SK-N-SH (cell line): Measurements from ENCODE around the gene MSL3B. TPM values are rescaled to one million over a fixed set of nuclear protein-coding genes. Genes with fewer than 3 reads are reported as not detected.

ENCODE experiments used
- CTCF ChIA-PET: fragments of 300-600, 350-600 bp; formaldehyde crosslinking; extraction: SDS; loops from one replicate; lab custom pipeline; 2021; lab: Yijun Ruan, JAX
- POLR2A ChIA-PET: fragments of 350-600 bp; sonication (Branson Sonifier 250); formaldehyde crosslinking; extraction: SDS; loops from one replicate; lab custom pipeline; 2020; ENCODE audit warnings: antibody characterized with exemption, inconsistent platforms; lab: Yijun Ruan, JAX
- DNase-seq: peaks from one replicate; pipeline ENCODE4 v3.0.0; 2012
- H2AFZ ChIP-seq: fragments of 200-600 bp; sonication (generic); 2 replicates; pipeline ENCODE4 v1.8.1; 2016; ENCODE audit warnings: antibody characterized with exemption, mild to moderate bottlenecking, low read depth
- H3F3A ChIP-seq: fragments of 200-600 bp; sonication (generic); replicated peaks from 2 replicates; pipeline ENCODE3; 2016; ENCODE audit warnings: antibody characterized with exemption, mild to moderate bottlenecking; ENCODE audit not compliant: insufficient read depth
- H3K27ac ChIP-seq, 2 experiments: fragments of 200-500 bp in 1 of 2; fragments of 200-600 bp in 1 of 2; sonication (Bioruptor generic) in 1 of 2; sonication (generic), shearing (Covaris generic) in 1 of 2; 2 replicates each; pipeline versions ENCODE4 v1.5.1 to v1.6.1; 2014 to 2016; ENCODE audit warnings: low read depth in 2 of 2, inconsistent platforms in 1 of 2, low read length in 1 of 2, mild to moderate bottlenecking in 1 of 2, mixed read lengths in 1 of 2
- H3K27me3 ChIP-seq: fragments of 200-600 bp; sonication (generic), shearing (Covaris generic); 2 replicates; pipeline ENCODE4 v1.6.1; 2016; ENCODE audit warnings: mixed run types; ENCODE audit not compliant: insufficient read depth
- H3K36me3 ChIP-seq, 2 experiments: fragments of 200-500 bp in 1 of 2; fragments of 200-600 bp in 1 of 2; sonication (Bioruptor generic) in 1 of 2; sonication (generic) in 1 of 2; replicated peaks in 1 of 2; 2 replicates each; pipeline versions ENCODE3 to v1.5.1; 2014 to 2016; ENCODE audit warnings: low read length in 1 of 2, mild to moderate bottlenecking in 1 of 2; ENCODE audit not compliant: insufficient read depth in 2 of 2, control insufficient read depth in 1 of 2
- H3K4me1 ChIP-seq, 2 experiments: fragments of 200-500 bp in 1 of 2; fragments of 200-600 bp in 1 of 2; sonication (Bioruptor generic) in 1 of 2; sonication (generic), shearing (Covaris generic) in 1 of 2; 2 replicates each; pipeline versions ENCODE4 v1.5.1 to v1.6.1; 2014 to 2016; ENCODE audit warnings: low read depth in 1 of 2, low read length in 1 of 2, mixed run types in 1 of 2; ENCODE audit not compliant: insufficient read depth in 2 of 2, control insufficient read depth in 1 of 2
- H3K4me2 ChIP-seq: fragments of 200-600 bp; sonication (generic), shearing (Covaris generic); 2 replicates; pipeline ENCODE4 v1.6.1; 2017; ENCODE audit warnings: mixed run types
- H3K4me3 ChIP-seq, 2 experiments: fragments of 200-500 bp in 1 of 2; fragments of 200-600 bp in 1 of 2; sonication (Bioruptor generic) in 1 of 2; sonication (generic), shearing (Covaris generic) in 1 of 2; 2 replicates each; pipeline versions ENCODE4 v1.5.1 to v1.8.1; 2014 to 2016; ENCODE audit warnings: low read depth in 2 of 2, inconsistent platforms in 1 of 2, low read length in 1 of 2, mild to moderate bottlenecking in 1 of 2, mixed read lengths in 1 of 2, moderate library complexity in 1 of 2
- H3K79me2 ChIP-seq: fragments of 200-600 bp; sonication (generic); 2 replicates; pipeline ENCODE4 v1.8.1; 2017; ENCODE audit warnings: mild to moderate bottlenecking; ENCODE audit not compliant: insufficient read depth
- H3K9ac ChIP-seq: fragments of 200-600 bp; sonication (generic); 2 replicates; pipeline ENCODE4 v1.6.1; 2017; ENCODE audit warnings: mixed run types
- H3K9me2 ChIP-seq: fragments of 200-600 bp; sonication (generic); 2 replicates; pipeline ENCODE4 v1.6.1; 2017; ENCODE audit warnings: mixed run types
- H3K9me3 ChIP-seq: fragments of 200-600 bp; sonication (generic); 2 replicates; pipeline ENCODE4 v1.6.1; 2017; ENCODE audit warnings: mixed run types, mild to moderate bottlenecking, moderate library complexity
- H4K20me1 ChIP-seq: fragments of 200-600 bp; sonication (generic); 2 replicates; pipeline ENCODE4 v1.6.1; 2017; ENCODE audit warnings: mild to moderate bottlenecking, mixed run types; ENCODE audit not compliant: insufficient read depth
- CHD2 ChIP-seq: fragments of 150-350 bp; IDR thresholded peaks from 2 replicates; pipeline ENCODE4 v1.6.1; 2018; ENCODE audit warnings: low read length; ENCODE audit not compliant: partially characterized antibody
- EP300 ChIP-seq, 2 experiments: IDR thresholded peaks; 2 replicates each; pipeline versions ENCODE4 v1.4.0 to v1.6.1; 2012; ENCODE audit warnings: borderline replicate concordance in 1 of 2, low read depth in 1 of 2, low read length in 1 of 2
- IRF3 ChIP-seq: fragments of 150-350 bp; IDR thresholded peaks from 2 replicates; pipeline ENCODE4 v1.6.1; 2016; ENCODE audit warnings: mild to moderate bottlenecking, low read depth, low read length
- MXI1 ChIP-seq: IDR thresholded peaks from 2 replicates; pipeline ENCODE4 v1.6.1; 2012; ENCODE audit warnings: mild to moderate bottlenecking, low read depth, low read length, improper control_type of control experiment
- PBX3 ChIP-seq: IDR thresholded peaks from 2 replicates; pipeline ENCODE4; 2012
- POLR2AphosphoS5 ChIP-seq: IDR thresholded peaks from 2 replicates; pipeline ENCODE4 v1.6.1; 2012; ENCODE audit warnings: low read depth, low read length
- RAD21 ChIP-seq: IDR thresholded peaks from 2 replicates; pipeline ENCODE4 v1.6.1; 2012; ENCODE audit warnings: mild to moderate bottlenecking, low read length
- RCOR1 ChIP-seq: fragments of 150-350 bp; IDR thresholded peaks from 2 replicates; pipeline ENCODE4 v1.6.1; 2017; ENCODE audit warnings: antibody characterized with exemption, low read length
- RXRA ChIP-seq: IDR thresholded peaks from 2 replicates; pipeline ENCODE4 v1.4.0; 2012; ENCODE audit warnings: low read depth, mild to moderate bottlenecking, borderline replicate concordance
- TEAD4 ChIP-seq: IDR thresholded peaks from 2 replicates; pipeline ENCODE4 v1.4.0; 2012; ENCODE audit warnings: mild to moderate bottlenecking, borderline replicate concordance; ENCODE audit not compliant: insufficient read depth
- WGBS: methylation state at CpG from one replicate; pipeline ENCODE4 v1.1.6; 2017; ENCODE audit warnings: low lambda C conversion rate; 5-methylcytosine and 5-hydroxymethylcytosine counted together
- polyA plus RNA-seq, 3 experiments: library from polyadenylated mRNA; depleted of rRNA; stranded (reverse); fragments of >200 nt; gene quantifications; 2 replicates each; pipeline ENCODE4 v1.2.3, GENCODE V29; 2012

MSL3B gene

GRCh38 chr2:233815861-233816260, 52.3 kb downstream of the MSL3B start:
- H3F3A ChIP-seq, result no peaks in the 10 kb centered on the region
- CTCF ChIA-PET, result no interaction called here
- H3K79me2 ChIP-seq, result no peaks in the 10 kb centered on the region
- WGBS, result 70% methylated on average over 6 of the region's 6 CpGs
- H3K4me1 ChIP-seq, result peaks cover 0 to 3% of the 10 kb centered on the region in 2 experiments; a peak in 1 of 4 replicates
- H3K27ac ChIP-seq, result no peak overlapping the region; a peak in 1 of 4 replicates
- no peak for TF ChIP-seq RAD21
- TF ChIP-seq MXI1, result no peak
- TF ChIP-seq TEAD4, result no peak
- no peak for TF ChIP-seq POLR2AphosphoS5
- TF ChIP-seq PBX3, result no peak
- no peak for TF ChIP-seq RXRA
- no peak for TF ChIP-seq EP300 (IDR thresholded peaks at IDR 0.05; ENCODE audit: borderline replicate concordance in 1 of 2, low read depth in 1 of 2, low read length in 1 of 2)
- no peak for TF ChIP-seq IRF3
- TF ChIP-seq CHD2, result no peak
- no peak for TF ChIP-seq RCOR1
- TF ChIP-seq, all 33 proteins: peak for 0
- H3K9me3 ChIP-seq, result no peaks in the 10 kb centered on the region
- no peak overlapping the region for H3K4me3 ChIP-seq
- H3K9me2 ChIP-seq, result no peaks in the 10 kb centered on the region
- no peak for DNase-seq
- H3K4me2 ChIP-seq, result no peak overlapping the region
- no peaks in the 10 kb centered on the region for H4K20me1 ChIP-seq
- no peak overlapping the region for H3K9ac ChIP-seq
- no peak overlapping the region for H2AFZ ChIP-seq
- no peaks in the 10 kb centered on the region for H3K27me3 ChIP-seq
- POLR2A ChIA-PET, result no interaction called here
- no peaks in the 10 kb centered on the region for H3K36me3 ChIP-seq

Other genes with a start within 250 kb of the MSL3B start
- not detected in 2 replicates for gene UGT1A10, start 231.9 kb downstream of the MSL3B start, polyA plus RNA-seq (2012; rRNA removed)
- not detected in 2 replicates for gene UGT1A9, start 196.5 kb downstream of the MSL3B start, polyA plus RNA-seq (2012; rRNA removed)
- gene UGT1A7, start 186.5 kb downstream of the MSL3B start, polyA plus RNA-seq (2012; rRNA removed), result not detected in 2 replicates
- gene UGT1A6, start 175.5 kb downstream of the MSL3B start, polyA plus RNA-seq (2012; rRNA removed), result not detected in 2 replicates
- not detected in 2 replicates for gene UGT1A5, start 155.5 kb downstream of the MSL3B start, polyA plus RNA-seq (2012; rRNA removed)
- gene UGT1A4, start 149.7 kb downstream of the MSL3B start, polyA plus RNA-seq (2012; rRNA removed), result not detected in 2 replicates
- gene UGT1A3, start 139.3 kb downstream of the MSL3B start, polyA plus RNA-seq (2012; rRNA removed), result not detected in 2 replicates
- not detected in 2 replicates for gene UGT1A1, start 108.1 kb downstream of the MSL3B start, polyA plus RNA-seq (2012; rRNA removed)
- gene MROH2A, start 90.1 kb downstream of the MSL3B start, polyA plus RNA-seq (2012; rRNA removed), result 0.02 TPM in 1 of 2 replicates, not detected in the other
- gene HJURP, start 13.9 kb downstream of the MSL3B start, polyA plus RNA-seq (2012; rRNA removed), result 13.2 and 16.5 TPM in 2 replicates
- gene TRPM8, start 49.0 kb upstream of the MSL3B start, polyA plus RNA-seq (2012; rRNA removed), result 0.85 and 1.6 TPM in 2 replicates
- 0.19 and 0.30 TPM in 2 replicates for gene SPP2, start 182.3 kb upstream of the MSL3B start, polyA plus RNA-seq (2012; rRNA removed)